GM19372 (cell line): ENCODE results near the gene EMILIN2.
A peak's percentile ranks its signal among the peaks of the same experiment; 100 is the strongest.
"Not testable (repeated sequence)": the region's sequence is repeated elsewhere in the genome, so short reads cannot be mapped to it uniquely, and the experiment has no call there.

ENCODE experiments used
- ATAC-seq: cut with Tn5 transposase; IDR thresholded peaks from one replicate; pipeline ENCODE4 v1.9.1; 2021; ENCODE audit warnings: mild to moderate bottlenecking, low read depth, moderate library complexity; ENCODE audit not compliant: unreplicated experiment

Gene EMILIN2

DNA sequence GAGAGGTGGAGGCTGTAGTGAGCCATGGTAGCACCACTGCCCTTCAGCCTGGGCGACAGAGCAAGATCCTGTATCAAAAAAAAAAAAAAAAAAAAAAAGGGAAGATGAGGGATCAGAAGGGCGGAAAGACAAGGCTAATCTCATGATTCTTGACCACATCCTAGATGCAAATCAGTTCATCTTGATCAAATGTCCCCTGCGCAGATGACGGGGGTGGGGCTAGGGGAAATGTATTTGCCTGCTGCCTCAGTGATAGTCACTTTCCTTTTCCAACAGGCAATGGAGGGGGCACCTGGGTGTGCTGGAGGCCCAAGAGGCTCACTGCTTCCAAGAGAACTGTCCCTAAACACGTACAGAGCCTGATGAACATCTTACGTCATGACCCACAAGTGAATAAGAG, 3.7 kb upstream of the EMILIN2 start:
- ATAC-seq = no peak

DNA sequence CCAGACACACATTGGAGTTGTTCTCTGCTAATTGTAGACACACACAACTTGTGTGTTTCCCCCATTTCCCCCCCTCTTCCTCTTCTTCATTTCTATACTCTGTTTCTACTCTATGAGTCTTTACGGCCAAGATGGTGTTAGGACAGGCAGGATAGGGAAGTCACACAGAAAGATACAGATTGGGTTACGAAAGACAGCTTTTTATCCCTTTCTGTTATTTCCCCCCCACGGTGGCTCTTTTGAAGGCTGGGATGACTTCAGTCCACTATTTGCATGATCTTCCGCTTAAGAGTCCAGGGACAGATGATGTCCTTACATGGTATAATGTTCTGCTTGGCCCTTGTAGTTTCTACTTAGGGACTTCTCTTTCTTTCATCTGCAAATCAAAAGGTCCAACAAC, 1.6 kb upstream of the EMILIN2 start:
- ATAC-seq = no peak

DNA sequence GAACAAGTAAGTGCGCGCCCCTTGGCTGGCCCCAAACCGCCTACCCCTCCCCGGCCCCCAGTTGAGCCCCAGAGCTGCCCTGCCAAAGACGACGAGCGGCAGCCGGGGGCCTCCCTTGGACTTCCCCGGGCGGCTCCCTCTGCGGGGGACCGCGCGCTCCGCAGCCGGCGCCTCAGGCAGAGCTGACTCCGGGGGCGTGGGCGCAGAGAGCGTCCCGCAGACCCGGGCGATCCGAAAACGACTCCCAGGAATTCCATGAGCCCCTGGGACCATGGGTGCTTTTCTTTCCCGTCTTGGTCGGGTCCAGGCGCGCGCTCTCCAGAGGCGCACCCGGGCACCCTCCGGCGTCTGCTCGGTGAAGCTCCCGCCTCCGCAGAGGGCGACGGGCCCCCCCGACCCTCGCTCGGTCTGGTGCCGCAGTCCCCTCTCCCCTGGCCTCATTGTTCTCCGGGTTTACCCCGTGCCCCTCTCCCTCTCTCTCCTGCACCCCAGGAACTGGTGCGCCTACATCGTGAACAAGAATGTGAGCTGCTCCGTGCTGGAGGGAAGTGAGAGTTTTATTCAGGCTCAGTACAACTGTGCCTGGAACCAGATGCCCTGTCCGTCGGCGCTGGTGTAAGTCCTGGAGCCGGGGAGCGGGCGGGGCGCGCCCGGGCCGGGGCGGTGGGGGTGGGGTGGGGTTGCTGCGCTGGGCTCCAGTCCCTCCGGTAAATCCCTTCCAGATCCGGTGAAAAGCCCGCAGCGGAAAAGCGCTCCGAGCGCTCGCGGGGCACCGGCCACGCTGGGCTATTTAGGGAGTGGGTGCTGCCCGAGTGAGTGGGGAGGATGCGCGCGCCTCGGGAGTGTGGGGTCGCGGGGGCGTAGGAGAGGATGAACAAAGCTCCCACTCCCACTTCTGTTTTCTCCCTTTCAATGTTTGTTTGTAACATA, 776 bp downstream of the EMILIN2 start:
- peak; percentile 39 for ATAC-seq

- ATAC-seq = no peak
These were observed 1.7 kb downstream of the EMILIN2 start for GRCh38 chr18:2848247-2849246.

- no peak for ATAC-seq
These were observed 4.0 kb downstream of the EMILIN2 start for GRCh38 chr18:2850816-2851215.

GRCh38 chr18:2851771-2852170, 5.0 kb downstream of the EMILIN2 start:
- no peak for ATAC-seq

DNA sequence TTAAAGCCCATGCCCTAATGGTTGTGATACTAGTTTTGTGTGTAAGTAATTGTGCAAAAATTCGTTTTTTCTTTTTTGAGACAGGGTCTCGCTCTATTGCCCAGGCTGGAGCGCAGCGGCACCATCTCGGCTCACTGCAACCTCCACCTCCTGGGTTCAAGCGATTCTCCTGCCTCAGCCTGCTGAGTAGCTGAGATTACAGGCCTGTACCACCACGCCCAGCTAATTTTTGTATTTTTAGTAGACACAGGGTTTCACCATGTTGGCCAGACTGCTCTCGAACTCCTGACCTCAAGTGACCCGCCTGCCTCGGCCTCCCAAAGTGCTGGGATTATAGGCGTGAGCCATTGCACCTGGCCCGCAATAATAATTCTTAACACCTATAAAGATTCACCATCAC, 5.7 kb downstream of the EMILIN2 start:
- not testable (repeated sequence) for ATAC-seq

DNA sequence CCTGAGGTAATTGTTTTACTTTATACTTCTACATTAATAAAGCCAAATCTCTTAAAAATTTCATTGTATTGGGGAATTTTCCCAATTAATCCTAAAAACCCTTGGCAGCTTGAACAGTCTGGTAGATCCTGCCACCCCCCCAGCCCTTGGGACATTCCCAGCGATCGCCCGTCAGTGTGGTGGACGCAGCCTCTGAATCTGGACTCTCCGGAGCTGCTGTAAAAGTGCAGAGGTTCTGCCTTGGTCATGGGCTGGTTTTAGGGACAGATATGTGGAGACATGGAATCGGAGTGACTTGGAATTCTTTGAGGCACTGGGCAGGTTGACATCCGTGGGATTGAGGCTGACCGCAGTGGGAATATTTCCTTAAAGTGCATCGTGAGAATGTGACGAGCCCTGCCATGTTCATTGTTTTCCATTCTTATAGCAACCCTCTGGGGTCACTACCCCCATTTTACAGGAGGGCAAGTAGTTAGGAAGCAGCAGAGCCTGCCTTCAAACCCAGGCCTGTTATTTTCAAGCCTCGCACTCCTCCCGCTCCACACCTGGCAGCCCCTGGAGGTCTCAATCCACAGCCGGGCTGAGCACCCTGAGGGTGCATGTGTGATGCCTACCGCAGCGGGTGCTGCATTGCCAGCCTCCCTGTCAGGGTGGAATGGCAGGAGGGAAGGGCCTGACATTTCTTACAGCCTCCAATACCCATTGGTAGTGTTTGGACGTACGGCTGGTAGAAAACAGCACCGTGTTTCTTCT, 6.5 kb downstream of the EMILIN2 start:
- ATAC-seq = no peak

DNA sequence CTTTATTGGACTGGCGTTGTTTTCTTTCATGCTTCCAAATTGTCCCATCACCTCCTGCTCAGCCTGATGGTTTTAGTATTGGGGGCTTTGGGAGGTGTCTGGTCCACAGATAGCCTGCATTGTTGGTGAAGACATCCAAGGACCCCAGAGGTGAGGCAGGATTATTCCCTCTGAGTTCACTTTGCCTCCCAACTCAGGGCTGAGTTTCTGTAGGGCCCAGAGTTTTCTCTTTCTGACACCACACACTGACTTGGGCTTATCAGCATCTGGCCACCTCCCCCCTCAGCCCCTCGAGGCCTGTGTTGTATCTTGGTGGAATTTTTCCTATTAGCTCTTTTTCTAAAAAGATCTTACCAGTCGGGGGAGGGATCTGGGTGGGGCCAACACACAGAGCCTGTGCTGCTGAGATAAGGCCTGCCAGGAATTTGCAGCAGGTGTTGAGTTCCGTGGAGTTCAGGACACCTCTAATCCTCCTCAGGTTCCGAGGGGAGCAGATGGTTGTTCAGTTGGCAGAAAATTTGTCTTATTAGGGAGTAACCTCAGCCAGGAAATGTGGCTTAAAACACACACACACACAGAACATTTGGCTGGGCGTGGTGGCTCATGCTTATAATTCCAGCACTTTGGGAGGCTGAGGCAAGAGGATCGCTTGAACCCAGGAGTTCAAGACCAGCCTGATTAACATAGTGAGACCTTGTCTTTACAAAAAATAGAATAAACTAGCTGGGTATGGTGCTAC, 7.3 kb downstream of the EMILIN2 start:
- no peak for ATAC-seq

GRCh38 chr18:2854875-2855274, 8.1 kb downstream of the EMILIN2 start:
- no peak for ATAC-seq

DNA sequence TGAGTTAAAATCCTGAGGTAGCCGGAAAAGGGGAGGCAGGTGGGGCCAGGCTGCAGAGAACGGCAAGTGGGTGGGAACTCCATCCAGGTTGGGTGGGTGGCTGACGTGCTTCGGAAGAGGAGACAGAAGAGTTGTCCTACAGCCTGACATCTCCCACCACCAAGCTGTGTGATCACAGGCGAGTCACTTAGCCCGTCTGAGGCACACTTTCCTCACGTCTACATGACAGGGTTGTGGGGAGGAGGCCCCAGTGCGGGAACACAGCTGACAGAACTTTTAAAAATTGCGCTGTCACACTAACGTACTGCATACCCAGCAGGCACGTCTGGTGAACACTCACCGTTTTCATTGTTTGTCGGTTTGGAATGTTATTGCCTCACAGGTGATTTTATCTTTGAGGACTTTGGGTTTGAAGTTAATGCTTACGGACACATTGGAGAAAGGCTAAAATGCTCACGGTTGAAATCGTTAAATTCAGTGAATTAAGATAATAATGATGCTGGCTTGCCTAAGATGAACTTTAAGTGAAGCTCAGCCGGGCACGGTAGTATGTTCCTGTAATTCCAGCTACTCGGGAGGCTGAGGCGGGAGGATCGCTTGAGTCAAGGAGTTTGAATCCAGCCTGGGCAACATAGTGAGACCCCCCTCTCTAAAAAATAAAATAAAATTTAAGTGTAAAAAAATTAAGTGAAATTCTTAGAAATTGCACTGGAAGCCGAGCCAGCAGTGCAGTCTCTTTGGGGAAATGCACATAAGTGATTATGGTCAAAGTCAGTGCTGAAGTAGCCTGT, 8.9 kb downstream of the EMILIN2 start:
- no peak for ATAC-seq

GRCh38 chr18:2856547-2857170, 9.9 kb downstream of the EMILIN2 start:
- ATAC-seq = no peak

GRCh38 chr18:2857491-2858131, 10.8 kb downstream of the EMILIN2 start:
- ATAC-seq = no peak

GRCh38 chr18:2860397-2860796, 13.6 kb downstream of the EMILIN2 start:
- ATAC-seq = not testable (repeated sequence)

DNA sequence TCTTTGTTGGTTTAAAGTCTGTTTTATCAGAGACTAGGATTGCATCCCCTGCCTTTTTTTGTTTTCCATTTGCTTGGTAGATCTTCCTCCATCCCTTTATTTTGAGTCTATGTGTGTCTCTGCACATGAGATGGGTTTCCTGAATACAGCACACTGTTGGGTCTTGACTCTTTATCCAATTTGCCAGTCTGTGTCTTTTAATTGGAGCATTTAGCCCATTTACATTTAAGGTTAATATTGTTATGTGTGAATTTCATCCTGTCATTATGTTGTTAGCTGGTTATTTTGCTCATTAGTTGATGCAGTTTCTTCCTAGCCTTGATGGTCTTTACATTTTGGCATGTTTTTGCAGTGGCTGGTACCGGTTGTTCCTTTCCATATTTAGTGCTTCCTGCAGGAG, 17.2 kb downstream of the EMILIN2 start:
- not testable (repeated sequence) for ATAC-seq

- ATAC-seq = not testable (repeated sequence)
These were observed 19.7 kb downstream of the EMILIN2 start for GRCh38 chr18:2866465-2866864.

- no peak for ATAC-seq
These were observed 22.4 kb downstream of the EMILIN2 start for GRCh38 chr18:2869207-2869606.

DNA sequence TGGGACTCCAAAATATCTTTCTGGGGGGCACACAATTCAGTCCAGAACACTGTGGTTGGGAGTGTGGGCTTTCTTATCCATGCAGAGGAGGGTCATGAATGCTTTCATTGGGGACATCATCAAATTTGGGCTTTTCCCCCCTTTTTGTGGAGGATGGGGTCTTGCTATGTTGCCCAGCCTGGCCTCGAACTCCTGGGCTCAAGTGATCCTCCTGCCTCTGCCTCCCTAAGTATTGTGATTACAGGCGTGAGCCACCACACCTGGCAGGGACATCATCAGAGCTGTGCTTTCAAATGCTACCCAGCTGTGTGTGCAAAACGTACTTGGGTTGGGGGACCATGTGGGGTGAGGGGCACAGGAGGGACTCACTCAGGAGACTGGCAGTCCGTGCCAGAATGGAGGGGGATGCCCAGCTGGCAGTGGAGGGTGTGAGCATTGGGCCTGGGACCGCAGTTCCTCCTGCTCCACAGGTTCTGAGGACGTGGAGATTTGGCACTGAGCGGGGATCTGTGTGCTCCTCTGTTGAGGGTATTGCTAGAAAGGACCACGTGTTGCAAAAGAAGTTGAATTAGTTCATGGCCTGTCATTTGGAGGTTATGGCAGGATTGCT, 24.4 kb downstream of the EMILIN2 start:
- no peak for ATAC-seq
